Ishikawa (cell line): Measurements from ENCODE around the gene SHC1.

Experiments used
- CEBPB ChIP-seq: IDR thresholded peaks from 2 replicates; pipeline ENCODE4 v1.6.1; 2012
- CREB1 ChIP-seq: IDR thresholded peaks from 2 replicates; pipeline ENCODE4 v1.6.1; 2012; ENCODE audit warnings: low read depth
- EGR1 ChIP-seq: IDR thresholded peaks from 2 replicates; pipeline ENCODE4 v1.6.1; 2012
- EP300 ChIP-seq: IDR thresholded peaks from 2 replicates; pipeline ENCODE4 v1.6.1; 2012; ENCODE audit warnings: borderline replicate concordance
- FOXM1 ChIP-seq: IDR thresholded peaks from 2 replicates; pipeline ENCODE4 v1.6.1; 2012; ENCODE audit warnings: low read depth, borderline replicate concordance
- MAX ChIP-seq: IDR thresholded peaks from 2 replicates; pipeline ENCODE4 v1.6.1; 2012
- NFIC ChIP-seq: IDR thresholded peaks from 2 replicates; pipeline ENCODE4 v1.6.1; 2012
- RAD21 ChIP-seq: IDR thresholded peaks from 2 replicates; pipeline ENCODE4 v1.6.1; 2012; ENCODE audit warnings: low read depth
- TAF1 ChIP-seq: IDR thresholded peaks from 2 replicates; pipeline ENCODE4 v1.6.1; 2012; ENCODE audit warnings: low read depth, mild to moderate bottlenecking
- TCF12 ChIP-seq: IDR thresholded peaks from 2 replicates; pipeline ENCODE4 v1.6.1; 2012; ENCODE audit warnings: low read depth
- TEAD4 ChIP-seq: IDR thresholded peaks from 2 replicates; pipeline ENCODE4 v1.6.1; 2012
- YY1 ChIP-seq: IDR thresholded peaks from 2 replicates; pipeline ENCODE4 v1.6.1; 2012; ENCODE audit warnings: low read depth
- ZBTB7A ChIP-seq: IDR thresholded peaks from 2 replicates; pipeline ENCODE4 v1.6.1; 2012; ENCODE audit warnings: low read depth
- TF ChIP-seq, protein P1 (sequence below): IDR thresholded peaks from 2 replicates; pipeline ENCODE4 v1.6.1; 2012
- TF ChIP-seq, protein P2 (sequence below): IDR thresholded peaks from 2 replicates; pipeline ENCODE4 v1.6.1; 2012; ENCODE audit warnings: low read depth, mild to moderate bottlenecking

The SHC1 gene

GRCh38 chr1:154940213-154940560 is 30.4 kb downstream of the SHC1 start:
- TF ChIP-seq YY1, result no peak
- no peak for TF ChIP-seq RAD21
- TF ChIP-seq, protein P1, sequence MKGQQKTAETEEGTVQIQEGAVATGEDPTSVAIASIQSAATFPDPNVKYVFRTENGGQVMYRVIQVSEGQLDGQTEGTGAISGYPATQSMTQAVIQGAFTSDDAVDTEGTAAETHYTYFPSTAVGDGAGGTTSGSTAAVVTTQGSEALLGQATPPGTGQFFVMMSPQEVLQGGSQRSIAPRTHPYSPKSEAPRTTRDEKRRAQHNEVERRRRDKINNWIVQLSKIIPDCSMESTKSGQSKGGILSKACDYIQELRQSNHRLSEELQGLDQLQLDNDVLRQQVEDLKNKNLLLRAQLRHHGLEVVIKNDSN, result no peak
- TF ChIP-seq, protein P2, sequence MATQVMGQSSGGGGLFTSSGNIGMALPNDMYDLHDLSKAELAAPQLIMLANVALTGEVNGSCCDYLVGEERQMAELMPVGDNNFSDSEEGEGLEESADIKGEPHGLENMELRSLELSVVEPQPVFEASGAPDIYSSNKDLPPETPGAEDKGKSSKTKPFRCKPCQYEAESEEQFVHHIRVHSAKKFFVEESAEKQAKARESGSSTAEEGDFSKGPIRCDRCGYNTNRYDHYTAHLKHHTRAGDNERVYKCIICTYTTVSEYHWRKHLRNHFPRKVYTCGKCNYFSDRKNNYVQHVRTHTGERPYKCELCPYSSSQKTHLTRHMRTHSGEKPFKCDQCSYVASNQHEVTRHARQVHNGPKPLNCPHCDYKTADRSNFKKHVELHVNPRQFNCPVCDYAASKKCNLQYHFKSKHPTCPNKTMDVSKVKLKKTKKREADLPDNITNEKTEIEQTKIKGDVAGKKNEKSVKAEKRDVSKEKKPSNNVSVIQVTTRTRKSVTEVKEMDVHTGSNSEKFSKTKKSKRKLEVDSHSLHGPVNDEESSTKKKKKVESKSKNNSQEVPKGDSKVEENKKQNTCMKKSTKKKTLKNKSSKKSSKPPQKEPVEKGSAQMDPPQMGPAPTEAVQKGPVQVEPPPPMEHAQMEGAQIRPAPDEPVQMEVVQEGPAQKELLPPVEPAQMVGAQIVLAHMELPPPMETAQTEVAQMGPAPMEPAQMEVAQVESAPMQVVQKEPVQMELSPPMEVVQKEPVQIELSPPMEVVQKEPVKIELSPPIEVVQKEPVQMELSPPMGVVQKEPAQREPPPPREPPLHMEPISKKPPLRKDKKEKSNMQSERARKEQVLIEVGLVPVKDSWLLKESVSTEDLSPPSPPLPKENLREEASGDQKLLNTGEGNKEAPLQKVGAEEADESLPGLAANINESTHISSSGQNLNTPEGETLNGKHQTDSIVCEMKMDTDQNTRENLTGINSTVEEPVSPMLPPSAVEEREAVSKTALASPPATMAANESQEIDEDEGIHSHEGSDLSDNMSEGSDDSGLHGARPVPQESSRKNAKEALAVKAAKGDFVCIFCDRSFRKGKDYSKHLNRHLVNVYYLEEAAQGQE, result no peak
- no peak for TF ChIP-seq TEAD4

DNA sequence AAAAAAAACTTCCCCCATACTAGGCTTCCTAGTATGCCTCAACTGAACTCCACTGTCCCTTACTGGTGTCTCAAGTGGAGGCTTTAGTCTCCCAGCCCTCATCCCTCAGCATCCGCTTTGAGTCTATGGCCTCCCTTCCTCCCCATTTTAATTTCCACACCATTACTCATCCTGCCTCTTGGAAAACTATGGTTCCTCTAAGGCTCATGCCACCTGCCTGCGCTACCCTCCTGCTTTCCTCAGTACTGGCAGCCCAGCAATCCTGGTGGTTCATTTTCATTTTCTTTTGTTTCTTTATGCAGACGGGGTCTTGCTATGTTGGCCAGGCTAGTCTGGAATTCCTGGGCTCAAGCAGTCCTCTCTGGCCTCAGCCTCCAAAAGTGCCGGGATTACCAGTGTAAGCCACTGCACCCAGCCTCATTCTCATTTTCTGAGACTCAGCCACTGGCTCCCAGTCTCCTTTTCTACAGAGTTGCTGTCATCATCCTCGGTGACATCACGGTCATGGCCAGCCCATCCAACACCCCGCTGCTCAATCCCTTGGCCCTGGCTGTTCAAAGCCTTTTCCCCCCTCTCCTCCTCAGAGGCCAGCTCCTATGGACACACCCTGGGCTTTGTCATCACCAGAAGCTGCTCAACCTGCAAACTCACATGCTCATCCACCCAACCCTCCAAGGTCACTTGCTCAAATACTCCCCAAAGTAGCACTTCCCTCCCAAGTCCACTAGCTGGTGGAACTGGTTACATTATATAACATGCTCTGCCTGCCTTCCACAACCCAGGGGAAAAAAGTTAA is 31.7 kb downstream of the SHC1 start:
- TF ChIP-seq, protein P1, result no peak
- TF ChIP-seq ZBTB7A (no peak), TAF1 (no peak), TEAD4 (no peak), MAX (no peak), RAD21 (no peak), EGR1 (no peak), NFIC (no peak), EP300 (no peak), TCF12 (no peak), CREB1 (no peak), FOXM1 (no peak), CEBPB (no peak), YY1 (no peak)
- TF ChIP-seq, protein P2, result no peak

DNA sequence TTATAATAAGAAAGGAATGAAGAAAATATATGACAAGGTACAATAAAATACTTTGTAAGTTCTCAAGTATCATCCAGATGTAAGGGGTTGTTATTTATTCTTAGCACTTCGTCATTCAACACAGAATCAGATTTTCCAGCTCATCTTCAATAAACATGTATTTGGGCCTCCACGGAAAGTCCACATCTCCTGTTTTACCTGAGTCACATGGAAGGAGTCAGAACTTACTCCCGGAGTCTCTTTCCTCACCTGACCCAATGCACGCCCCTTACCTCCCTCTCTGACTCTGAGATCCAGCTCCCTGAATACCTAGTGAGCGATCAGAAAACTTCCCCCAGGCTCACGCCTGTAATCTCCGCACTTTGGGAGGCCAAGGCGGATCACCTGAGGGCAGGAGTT is 32.6 kb downstream of the SHC1 start:
- TF ChIP-seq FOXM1 (no peak), NFIC (no peak), MAX (no peak), EP300 (no peak), EGR1 (no peak), CEBPB (no peak), TCF12 (no peak), TEAD4 (no peak), TAF1 (no peak), ZBTB7A (no peak)
- TF ChIP-seq, protein P1, result no peak
- TF ChIP-seq, protein P2, result no peak
